Activated CD4-positive, alpha-beta T cell treated with anti-CD3 and anti-CD28 coated beads, Interleukin-2, amount 50 U/mL, for 4 hours (primary cell): ENCODE results near the gene HSD11B1L.
A peak's percentile ranks its signal among the peaks of the same experiment; 100 is the strongest.

Source experiments
- DNase-seq, 2 experiments: peaks; one replicate each; pipeline ENCODE4 v3.0.0-alpha.2; 2020

Gene HSD11B1L

GRCh38 chr19:5667751-5668271 lies 13.0 kb upstream of the HSD11B1L start:
- no peak for DNase-seq

- DNase-seq = no peak
Observed at GRCh38 chr19:5669212-5669611, 11.6 kb upstream of the HSD11B1L start.

GRCh38 chr19:5671600-5671999 lies 9.2 kb upstream of the HSD11B1L start:
- no peak for DNase-seq

- no peak for DNase-seq
Observed at GRCh38 chr19:5672708-5673459, 7.9 kb upstream of the HSD11B1L start.

- no peak for DNase-seq
Observed at GRCh38 chr19:5673752-5674151, 7.1 kb upstream of the HSD11B1L start.

- DNase-seq = no peak
Observed at GRCh38 chr19:5674714-5675113, 6.1 kb upstream of the HSD11B1L start.

- DNase-seq = no peak
Observed at GRCh38 chr19:5676105-5676771, 4.6 kb upstream of the HSD11B1L start.

- DNase-seq = no peak
Observed at GRCh38 chr19:5676772-5677105, 4.1 kb upstream of the HSD11B1L start.

GRCh38 chr19:5677136-5677535 lies 3.7 kb upstream of the HSD11B1L start:
- no peak for DNase-seq

GRCh38 chr19:5677580-5677979 lies 3.2 kb upstream of the HSD11B1L start:
- no peak for DNase-seq

GRCh38 chr19:5678071-5678718 lies 2.6 kb upstream of the HSD11B1L start:
- no peak for DNase-seq

- DNase-seq = no peak
Observed at GRCh38 chr19:5679289-5680083, 1.3 kb upstream of the HSD11B1L start.

- DNase-seq = no peak
Observed at GRCh38 chr19:5680084-5680436, 767 bp upstream of the HSD11B1L start.

- DNase-seq = no peak
Observed at GRCh38 chr19:5681391-5682106, 722 bp downstream of the HSD11B1L start.

GRCh38 chr19:5682107-5682482 lies 1.3 kb downstream of the HSD11B1L start:
- no peak for DNase-seq

- no peak for DNase-seq
Observed at GRCh38 chr19:5683177-5683886, 2.5 kb downstream of the HSD11B1L start.

- no peak for DNase-seq
Observed at GRCh38 chr19:5684694-5685430, 4.0 kb downstream of the HSD11B1L start.

- no peak for DNase-seq
Observed at GRCh38 chr19:5686326-5686646, 5.5 kb downstream of the HSD11B1L start.

- DNase-seq = peak; percentile 89 to 90
Observed at GRCh38 chr19:5686647-5687359, 6.0 kb downstream of the HSD11B1L start.

- DNase-seq = no peak
Observed at GRCh38 chr19:5687360-5688198, 6.8 kb downstream of the HSD11B1L start.
